K562 (cell line): Measurements from ENCODE around the gene POC1B. TPM values are rescaled to one million over a fixed set of nuclear protein-coding genes. Genes with fewer than 3 reads are reported as not detected.
A peak's percentile ranks its signal among the peaks of the same experiment; 100 is the strongest.

Experiments
- BRCA1 ChIP-seq, 2 experiments: fragments of 450-650 bp in 1 of 2; sonication (generic) in 1 of 2; formaldehyde crosslinking in 1 of 2; IDR thresholded peaks; 2 replicates each; pipeline versions ENCODE4 v1.5.0 to v1.6.1; 2017 to 2020; ENCODE audit warnings: mild to moderate bottlenecking in 1 of 2, missing genetic modification reagents in 1 of 2
- C11orf30 ChIP-seq: fragments of 450-650 bp; IDR thresholded peaks from 2 replicates; pipeline ENCODE4 v1.6.1; 2016; ENCODE audit warnings: low read depth, mild to moderate bottlenecking
- CTBP1 ChIP-seq: fragments of 450-650 bp; IDR thresholded peaks from 2 replicates; pipeline ENCODE4 v1.6.1; 2016; ENCODE audit warnings: borderline replicate concordance
- EHMT2 ChIP-seq: fragments of 450-650 bp; IDR thresholded peaks from 2 replicates; pipeline ENCODE4 v1.6.1; 2018; ENCODE audit warnings: antibody characterized with exemption
- GATA2 ChIP-seq: sonication (generic); formaldehyde crosslinking; IDR thresholded peaks from 2 replicates; pipeline ENCODE4 v1.4.0; 2020; ENCODE audit warnings: mild to moderate bottlenecking, missing genetic modification reagents
- HNRNPLL ChIP-seq: fragments of 200-400 bp; formaldehyde crosslinking; IDR thresholded peaks from 2 replicates; pipeline ENCODE4 v1.6.1; 2017; ENCODE audit warnings: low read length, low read depth, mild to moderate bottlenecking; ENCODE audit not compliant: poor library complexity, severe bottlenecking
- MEF2A ChIP-seq: IDR thresholded peaks from 2 replicates; pipeline ENCODE4 v1.6.1; 2011; ENCODE audit warnings: low read depth, mild to moderate bottlenecking, low read length, moderate library complexity; ENCODE audit not compliant: control insufficient read depth
- NRF1 ChIP-seq, 2 experiments: fragments of 450-650 bp; IDR thresholded peaks in 1 of 2; conservative IDR thresholded peaks in 1 of 2; 2 replicates each; pipeline ENCODE4 v1.6.1; 2014; ENCODE audit warnings: mild to moderate bottlenecking in 2 of 2
- PHF20 ChIP-seq: fragments of 450-650 bp; IDR thresholded peaks from 2 replicates; pipeline ENCODE4 v1.6.1; 2018; ENCODE audit not compliant: partially characterized antibody
- RCOR1 ChIP-seq, 2 experiments: IDR thresholded peaks; 2 replicates each; pipeline ENCODE4 v1.6.1; 2012; ENCODE audit warnings: low read depth in 2 of 2, low read length in 2 of 2, borderline replicate concordance in 1 of 2, improper control_type of control experiment in 1 of 2
- RFX7 ChIP-seq: fragments of 250-450 bp; sonication (Bioruptor Pico); IDR thresholded peaks from 2 replicates; pipeline ENCODE4 v1.5.1; 2021; ENCODE audit warnings: mild to moderate bottlenecking
- SRSF7 ChIP-seq: fragments of 200-400 bp; formaldehyde crosslinking; optimal IDR thresholded peaks from 2 replicates; pipeline ENCODE3; 2017; ENCODE audit warnings: mild to moderate bottlenecking, low read depth, low read length
- ZBTB8A ChIP-seq: fragments of 450-650 bp; IDR thresholded peaks from 2 replicates; pipeline ENCODE4 v1.6.1; 2018; ENCODE audit warnings: mild to moderate bottlenecking, moderate library complexity; ENCODE audit not compliant: partially characterized antibody
- ZNF143 ChIP-seq: sonication (generic); formaldehyde crosslinking; IDR thresholded peaks from 2 replicates; pipeline ENCODE4 v1.9.0; 2022; ENCODE audit warnings: mild to moderate bottlenecking, missing genetic modification reagents
- polyA plus RNA-seq, 8 experiments: library from polyadenylated mRNA; depleted of rRNA in 4 of 8; stranded (reverse) in 5 of 8; unstranded in 3 of 8; fragments of >200 nt; fragmentation: Nextera tagmentation in 2 of 8; fragmentation: Illumina TruSeq in 1 of 8; extraction: Ambion mirVana in 2 of 8; extraction: Trizol in 1 of 8; gene quantifications; 2 replicates each; pipeline versions ENCODE4 v1.2.1 to v1.2.3, GENCODE V29; 2011 to 2014; ENCODE audit warnings: inconsistent platforms in 1 of 8, missing spikeins in 1 of 8
- total RNA-seq, 7 experiments: library from RNA; depleted of rRNA in 6 of 7; stranded (reverse); fragments of >200 nt in 6 of 7; fragmentation: Illumina TruSeq in 2 of 7; extraction: Trizol in 2 of 7; gene quantifications; 2 replicates each; pipeline versions ENCODE4 v1.2.1 to v1.2.3, GENCODE V29; 2011 to 2021; ENCODE audit warnings: low replicate concordance in 1 of 7
- TF ChIP-seq, protein P1 (sequence below): IDR thresholded peaks from 2 replicates; pipeline ENCODE4 v1.6.1; 2014; ENCODE audit warnings: antibody characterized with exemption
- TF ChIP-seq, protein P2 (sequence below): fragments of 250-450 bp; sonication (Bioruptor Pico); IDR thresholded peaks from 2 replicates; pipeline ENCODE4 v1.5.0; 2020; ENCODE audit warnings: mild to moderate bottlenecking, borderline replicate concordance

The POC1B gene
- total and polyA plus RNA-seq, 9 of the 15 experiments (the other 6 are each of a cell fraction or from before 2014, with no cell fraction given): 4.5 to 16.1 (median 10.4) TPM

DNA sequence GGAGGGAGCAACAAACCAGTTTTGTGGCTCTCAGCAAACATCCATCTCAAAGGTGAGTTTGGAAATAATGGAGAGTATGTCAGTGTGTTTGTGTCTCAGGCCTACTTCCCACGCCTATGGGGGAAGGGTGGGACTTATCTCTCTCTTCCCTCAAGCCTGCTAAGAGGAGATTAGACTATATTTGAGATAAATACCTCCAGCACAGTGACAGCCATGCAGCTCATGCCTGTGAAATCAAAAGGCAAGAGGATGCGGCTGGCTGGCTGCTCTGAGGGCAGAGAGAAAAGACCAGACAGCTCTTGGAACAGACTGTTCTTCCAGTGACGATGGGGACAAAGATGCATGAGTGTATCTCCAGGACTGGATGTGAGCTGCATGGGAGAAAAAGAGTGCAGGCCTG, 14.7 kb upstream of the POC1B start (continued):
- TF ChIP-seq, protein P1, sequence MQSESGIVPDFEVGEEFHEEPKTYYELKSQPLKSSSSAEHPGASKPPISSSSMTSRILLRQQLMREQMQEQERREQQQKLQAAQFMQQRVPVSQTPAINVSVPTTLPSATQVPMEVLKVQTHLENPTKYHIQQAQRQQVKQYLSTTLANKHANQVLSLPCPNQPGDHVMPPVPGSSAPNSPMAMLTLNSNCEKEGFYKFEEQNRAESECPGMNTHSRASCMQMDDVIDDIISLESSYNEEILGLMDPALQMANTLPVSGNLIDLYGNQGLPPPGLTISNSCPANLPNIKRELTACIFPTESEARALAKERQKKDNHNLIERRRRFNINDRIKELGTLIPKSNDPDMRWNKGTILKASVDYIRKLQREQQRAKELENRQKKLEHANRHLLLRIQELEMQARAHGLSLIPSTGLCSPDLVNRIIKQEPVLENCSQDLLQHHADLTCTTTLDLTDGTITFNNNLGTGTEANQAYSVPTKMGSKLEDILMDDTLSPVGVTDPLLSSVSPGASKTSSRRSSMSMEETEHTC: 0 out of 2 replicates have a peak, but pooled peaks have one; percentile 8
- no peak for TF ChIP-seq PHF20
- TF ChIP-seq EHMT2: no peak
- TF ChIP-seq GATA2 (CRISPR knock-in tag): peak; percentile 89
- no peak for TF ChIP-seq BRCA1 (IDR thresholded peaks at IDR 0.05)
- no peak for TF ChIP-seq BRCA1 (CRISPR knock-in tag; IDR thresholded peaks at IDR 0.05)
- TF ChIP-seq CTBP1: peak; percentile 96
- no peak for TF ChIP-seq C11orf30
- no peak for TF ChIP-seq HNRNPLL
- no peak for TF ChIP-seq ZNF143 (CRISPR knock-in tag)
- no peak for TF ChIP-seq RFX7 (CRISPR knock-in tag)
- TF ChIP-seq NRF1 (conservative IDR thresholded peaks at IDR 0.05 in 1 of 2, IDR thresholded peaks at IDR 0.05 in 1 of 2): 0 out of 4 replicates have a peak, but pooled peaks of 1 of the 2 experiments have one; percentile 9
- TF ChIP-seq, protein P2, sequence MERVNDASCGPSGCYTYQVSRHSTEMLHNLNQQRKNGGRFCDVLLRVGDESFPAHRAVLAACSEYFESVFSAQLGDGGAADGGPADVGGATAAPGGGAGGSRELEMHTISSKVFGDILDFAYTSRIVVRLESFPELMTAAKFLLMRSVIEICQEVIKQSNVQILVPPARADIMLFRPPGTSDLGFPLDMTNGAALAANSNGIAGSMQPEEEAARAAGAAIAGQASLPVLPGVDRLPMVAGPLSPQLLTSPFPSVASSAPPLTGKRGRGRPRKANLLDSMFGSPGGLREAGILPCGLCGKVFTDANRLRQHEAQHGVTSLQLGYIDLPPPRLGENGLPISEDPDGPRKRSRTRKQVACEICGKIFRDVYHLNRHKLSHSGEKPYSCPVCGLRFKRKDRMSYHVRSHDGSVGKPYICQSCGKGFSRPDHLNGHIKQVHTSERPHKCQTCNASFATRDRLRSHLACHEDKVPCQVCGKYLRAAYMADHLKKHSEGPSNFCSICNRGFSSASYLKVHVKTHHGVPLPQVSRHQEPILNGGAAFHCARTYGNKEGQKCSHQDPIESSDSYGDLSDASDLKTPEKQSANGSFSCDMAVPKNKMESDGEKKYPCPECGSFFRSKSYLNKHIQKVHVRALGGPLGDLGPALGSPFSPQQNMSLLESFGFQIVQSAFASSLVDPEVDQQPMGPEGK (CRISPR knock-in tag): no peak
- TF ChIP-seq ZBTB8A: no peak
- peak; percentile 86 to 95; a peak in 3 of 4 replicates for TF ChIP-seq RCOR1 (IDR thresholded peaks at IDR 0.05; ENCODE audit: borderline replicate concordance in 1 of 2, low read depth in 2 of 2, low read length in 2 of 2)
- TF ChIP-seq MEF2A: no peak
- no peak for TF ChIP-seq SRSF7
